Mucosa of descending colon (tissue), 3 donors: ENCODE data around the gene SUPT7L. TPM values are rescaled to one million over a fixed set of nuclear protein-coding genes. Genes with fewer than 3 reads are reported as not detected.

Experiments used
- ATAC-seq: fragments of 200-7000 bp; cut with Tn5 transposase; one replicate; pipeline ENCODE4 v1.9.1; 2020; ENCODE audit warnings: mild to moderate bottlenecking, moderate library complexity
- DNase-seq, 3 donors: peaks; one replicate each; pipeline ENCODE4 v3.0.0-alpha.2; 2020
- H3K36me3 ChIP-seq: fragments of 200-600 bp; one replicate; pipeline ENCODE4 v1.8.0; 2021; ENCODE audit warnings: low read depth, mild to moderate bottlenecking
- H3K4me1 ChIP-seq: fragments of 200-600 bp; one replicate; pipeline ENCODE4 v1.8.0; 2021; ENCODE audit warnings: low read depth, mild to moderate bottlenecking
- H3K4me3 ChIP-seq: fragments of 200-600 bp; one replicate; pipeline ENCODE4 v1.8.0; 2021; ENCODE audit warnings: mild to moderate bottlenecking
- H3K9me3 ChIP-seq: fragments of 200-600 bp; one replicate; pipeline ENCODE4 v1.8.0; 2021; ENCODE audit warnings: mild to moderate bottlenecking
- intact Hi-C, 2 donors: fragments of 100-400 bp; cut with DNase I in 1 of 2; cut with micrococcal nuclease in 1 of 2; formaldehyde crosslinking; loops; one replicate each; pipeline versions ENCODE4 v1.11.0 to v1.11.1; 2022; cut with DNase I, micrococcal nuclease
- total RNA-seq, 3 donors: library from RNA; stranded (reverse); fragmentation: NEBNext Ultra II Directional in 2 of 3; extraction: Animal tissue kit (Norgen Biotek cat#: 25700) in 2 of 3; gene quantifications; one replicate each; pipeline versions ENCODE4 v1.2.1 to v1.2.4, GENCODE V29; 2021 to 2023
- TF ChIP-seq, protein P1 (sequence below): fragments of 200-600 bp; IDR thresholded peaks from one replicate; pipeline ENCODE4 v1.8.0; 2022; ENCODE audit warnings: antibody characterized with exemption, mild to moderate bottlenecking
- donor health status: DM: no; HTN: no; CAD: no; lungs with moderate emphysema.
- donor health status: DM: no; HTN: no; CAD: no.
- donor health status: DM: no; HTN: yes; CAD: no.

Gene SUPT7L
- total RNA-seq, 3 donors from 2014 or later: 19.5 to 30.3 (median 28.1) TPM

DNA sequence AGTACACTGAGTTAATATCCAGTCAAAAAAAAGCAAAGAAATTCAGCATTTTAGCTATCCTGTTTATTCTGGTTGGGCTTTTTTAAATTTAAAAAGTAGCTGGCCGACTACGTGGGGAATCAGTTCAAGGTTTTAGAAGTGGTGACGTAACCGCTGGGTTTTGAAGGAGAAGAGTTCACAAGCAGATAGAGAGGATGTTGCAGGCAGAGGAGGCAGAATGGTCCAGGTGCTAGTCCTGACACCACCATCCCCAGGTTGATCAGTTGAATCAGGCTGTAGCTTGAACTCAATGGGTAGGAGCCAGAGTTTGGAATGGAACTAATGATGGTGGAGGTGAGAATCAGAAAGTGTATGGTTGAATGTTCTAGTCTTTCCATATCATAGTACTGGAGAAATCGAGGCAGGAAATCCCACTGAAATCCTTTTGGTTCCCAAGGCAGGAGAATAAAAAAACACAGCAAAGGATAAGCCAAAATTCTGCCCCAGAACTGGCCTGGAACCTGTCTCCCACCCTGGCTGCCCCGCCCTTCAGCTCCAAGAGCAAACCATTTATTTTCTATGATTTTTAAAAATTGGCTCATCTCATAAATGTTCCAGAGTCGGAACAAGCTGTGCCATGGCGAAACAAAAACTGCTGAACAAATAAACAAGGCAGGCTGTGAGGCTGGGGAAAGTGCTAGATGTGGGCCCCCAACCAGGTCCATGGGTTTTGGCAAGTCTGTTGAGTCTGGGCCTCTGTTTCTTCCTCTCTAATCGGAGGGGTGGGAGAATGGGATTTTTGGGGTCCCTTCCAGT, 44.2 kb upstream of the SUPT7L start:
- TF ChIP-seq, protein P1, sequence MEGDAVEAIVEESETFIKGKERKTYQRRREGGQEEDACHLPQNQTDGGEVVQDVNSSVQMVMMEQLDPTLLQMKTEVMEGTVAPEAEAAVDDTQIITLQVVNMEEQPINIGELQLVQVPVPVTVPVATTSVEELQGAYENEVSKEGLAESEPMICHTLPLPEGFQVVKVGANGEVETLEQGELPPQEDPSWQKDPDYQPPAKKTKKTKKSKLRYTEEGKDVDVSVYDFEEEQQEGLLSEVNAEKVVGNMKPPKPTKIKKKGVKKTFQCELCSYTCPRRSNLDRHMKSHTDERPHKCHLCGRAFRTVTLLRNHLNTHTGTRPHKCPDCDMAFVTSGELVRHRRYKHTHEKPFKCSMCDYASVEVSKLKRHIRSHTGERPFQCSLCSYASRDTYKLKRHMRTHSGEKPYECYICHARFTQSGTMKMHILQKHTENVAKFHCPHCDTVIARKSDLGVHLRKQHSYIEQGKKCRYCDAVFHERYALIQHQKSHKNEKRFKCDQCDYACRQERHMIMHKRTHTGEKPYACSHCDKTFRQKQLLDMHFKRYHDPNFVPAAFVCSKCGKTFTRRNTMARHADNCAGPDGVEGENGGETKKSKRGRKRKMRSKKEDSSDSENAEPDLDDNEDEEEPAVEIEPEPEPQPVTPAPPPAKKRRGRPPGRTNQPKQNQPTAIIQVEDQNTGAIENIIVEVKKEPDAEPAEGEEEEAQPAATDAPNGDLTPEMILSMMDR: no peak
- H3K4me1 ChIP-seq: peaks cover 16% of the 10 kb centered on the region
- no peaks in the 10 kb centered on the region for H3K9me3 ChIP-seq
- H3K36me3 ChIP-seq: no peaks in the 10 kb centered on the region
- ATAC-seq: no peak
- DNase-seq: no peak
- intact Hi-C loops: loop anchor here in 1 of 2 donors (10.0 kb wide), 1 partner anchor 747 kb away; no protein-coding TSS in a partner anchor
- H3K4me3 ChIP-seq: no peak overlapping the region

DNA sequence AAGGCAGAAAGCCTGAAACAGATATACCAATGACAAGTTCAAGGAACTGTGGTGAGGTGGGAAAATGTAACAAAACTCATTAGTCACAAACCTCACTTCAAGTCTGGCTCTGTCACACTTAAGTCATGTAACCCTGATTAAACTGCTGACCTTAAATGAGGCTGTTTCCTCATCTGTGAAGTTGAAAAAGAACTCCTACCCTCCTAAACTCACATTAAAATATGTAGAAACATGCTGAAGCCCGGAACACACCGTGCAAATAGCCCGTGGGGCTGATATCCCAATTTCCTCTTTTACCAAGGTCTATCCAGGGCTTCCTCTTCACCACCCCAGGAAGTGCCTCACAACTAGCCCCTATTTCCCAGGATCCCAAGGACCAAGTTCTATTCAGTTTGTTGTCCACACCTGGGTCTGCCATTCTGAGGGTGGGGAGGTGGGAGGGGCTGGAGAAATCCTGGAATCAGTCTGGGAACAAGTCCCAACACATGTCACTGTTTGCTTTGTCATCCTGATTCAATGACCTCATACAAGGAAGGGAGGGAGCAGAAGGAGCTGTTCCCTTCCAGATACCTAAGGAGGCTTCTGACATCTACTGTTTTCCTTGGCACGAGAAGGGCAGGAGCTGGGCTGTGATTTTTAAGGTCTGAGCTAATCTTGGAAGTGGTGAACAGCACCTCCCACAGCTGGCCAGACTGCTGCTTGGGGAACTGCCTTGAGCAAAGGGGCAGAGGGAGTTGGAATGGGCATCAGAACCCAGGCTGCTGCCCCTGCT, 42.6 kb upstream of the SUPT7L start:
- intact Hi-C loops: loop anchor here in 1 of 2 donors (10.0 kb wide), 1 partner anchor 749 kb away; no protein-coding TSS in a partner anchor
- TF ChIP-seq, protein P1: no peak
- peaks cover 16% of the 10 kb centered on the region for H3K4me1 ChIP-seq
- peak in 2 of 3 donors; percentile 63 to 75 for DNase-seq
- no peaks in the 10 kb centered on the region for H3K36me3 ChIP-seq
- H3K9me3 ChIP-seq: no peaks in the 10 kb centered on the region
- ATAC-seq: peak; percentile 93
- no peak overlapping the region for H3K4me3 ChIP-seq

DNA sequence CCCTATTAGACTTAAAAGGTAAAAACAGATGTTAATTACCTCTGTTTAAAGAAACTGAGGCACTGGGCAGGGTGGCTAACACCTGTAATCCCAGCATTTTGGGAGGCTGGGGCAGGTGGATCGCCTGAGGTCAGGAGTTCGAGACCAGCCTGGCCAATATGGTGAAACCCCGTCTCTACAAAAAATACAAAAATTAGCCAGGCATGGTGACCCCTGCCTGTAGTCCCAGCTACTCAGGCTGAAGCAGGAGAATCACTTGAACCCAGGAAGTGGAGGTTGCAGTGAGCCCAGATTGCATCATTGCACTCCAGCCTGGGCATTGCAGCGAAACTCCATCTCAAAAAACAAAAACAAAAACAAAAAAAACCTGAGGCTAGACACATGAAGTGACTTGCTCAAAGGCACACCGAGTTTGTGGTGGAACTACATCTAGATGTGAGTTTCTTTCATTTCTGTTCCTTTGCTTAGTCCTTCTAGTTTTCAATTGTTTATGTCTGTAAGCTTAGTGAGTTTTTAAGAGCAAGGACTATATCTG, 41.0 kb upstream of the SUPT7L start:
- ATAC-seq (no peak), DNase-seq (no peak)
- Histone ChIP-seq H3K36me3 (no peaks in the 10 kb centered on the region), H3K4me1 (peaks cover 16% of the 10 kb centered on the region), H3K4me3 (no peak overlapping the region), H3K9me3 (no peaks in the 10 kb centered on the region)
- TF ChIP-seq, protein P1: no peak
- intact Hi-C loops: loop anchor here (5.0 to 10.0 kb wide), 2 partner anchors 533 to 750 kb away; no protein-coding TSS in a partner anchor

DNA sequence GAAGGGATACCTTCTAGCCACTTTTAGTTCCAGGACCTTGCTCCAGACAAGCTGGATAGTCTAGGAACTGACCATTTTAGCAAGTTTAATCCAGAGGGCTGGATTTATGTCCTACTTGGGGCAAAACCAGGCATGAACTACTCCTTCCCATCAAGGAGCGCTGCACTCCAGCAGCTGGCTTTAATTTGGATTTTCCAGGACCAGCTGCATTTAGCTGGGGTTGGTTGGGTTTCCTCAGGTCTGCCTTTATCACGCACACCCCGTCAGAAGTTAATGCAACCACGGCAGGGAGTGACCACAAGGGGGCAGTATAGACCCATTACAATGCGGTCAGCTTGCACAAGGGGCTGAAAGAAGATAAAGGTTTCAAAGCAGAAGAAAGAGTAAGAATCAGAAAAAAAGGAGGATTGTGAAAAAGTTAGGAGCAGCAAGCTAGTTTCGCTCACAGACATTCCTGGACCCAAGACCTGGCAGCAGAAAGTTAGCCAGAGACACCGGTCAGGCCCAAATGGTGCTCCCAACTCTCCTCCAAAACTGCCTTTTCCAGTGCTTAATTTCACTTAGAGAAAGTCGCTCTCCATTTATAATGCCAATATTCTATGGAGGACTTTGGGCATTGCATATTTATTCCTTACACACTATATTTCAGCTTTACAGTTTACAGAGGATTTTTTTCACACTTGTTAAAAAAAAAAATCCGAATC, 40.4 kb upstream of the SUPT7L start:
- intact Hi-C loops: loop anchor here (5.0 to 10.0 kb wide), 2 partner anchors 534 to 751 kb away; no protein-coding TSS in a partner anchor
- TF ChIP-seq, protein P1: peak; percentile 72

DNA sequence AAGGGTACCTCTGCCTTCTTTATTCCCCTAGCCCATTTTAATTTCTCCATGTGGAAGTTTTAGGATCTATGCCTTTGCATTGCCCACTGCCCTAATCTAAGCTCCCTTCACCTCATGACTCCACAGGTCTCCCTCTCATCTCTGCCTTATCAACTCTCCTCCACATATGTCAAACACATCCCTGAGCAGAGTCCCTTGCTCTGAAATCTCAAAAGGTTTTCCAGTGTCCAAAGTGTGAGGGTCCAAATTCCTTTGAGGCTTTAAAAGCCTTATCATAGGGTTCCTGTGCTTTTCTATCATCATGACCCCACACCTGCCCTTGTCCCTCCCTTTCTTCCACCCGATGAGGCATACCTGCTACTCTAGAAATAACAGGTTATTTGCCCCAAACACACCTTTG, 38.9 kb upstream of the SUPT7L start:
- Histone ChIP-seq H3K4me1 (peaks cover 16% of the 10 kb centered on the region), H3K36me3 (no peaks in the 10 kb centered on the region), H3K4me3 (no peak overlapping the region), H3K9me3 (no peaks in the 10 kb centered on the region)
- intact Hi-C loops: loop anchor here (5.0 to 10.0 kb wide), 2 partner anchors 535 to 752 kb away; no protein-coding TSS in a partner anchor
- ATAC-seq (no peak), DNase-seq (no peak)
- TF ChIP-seq, protein P1: no peak

More for the DNA sequence above, 40.4 kb upstream of the SUPT7L start:
- Histone ChIP-seq H3K36me3 (no peaks in the 10 kb centered on the region), H3K4me3 (no peak overlapping the region), H3K9me3 (no peaks in the 10 kb centered on the region), H3K4me1 (peaks cover 16% of the 10 kb centered on the region)
- ATAC-seq (peak; percentile 74), DNase-seq (peak in 2 of 3 donors; percentile 80 to 94)
